Large intestine (tissue), 3 donors: ENCODE data around the gene LASP1. TPM values are rescaled to one million over a fixed set of nuclear protein-coding genes. Genes with fewer than 3 reads are reported as not detected.

Experiments
- DNase-seq, 2 donors: peaks; one replicate each; pipeline versions ENCODE4 v3.0.0 to v3.0.0-alpha.2; 2013
- H3K27ac ChIP-seq: one replicate; pipeline ENCODE4 v1.5.1; 2013; ENCODE audit warnings: low read length
- H3K27me3 ChIP-seq: 2 replicates; pipeline ENCODE4 v1.6.1; 2013; ENCODE audit warnings: low read length; ENCODE audit not compliant: control insufficient read depth, insufficient read depth
- H3K36me3 ChIP-seq: 2 replicates; pipeline ENCODE4 v1.6.1; 2013; ENCODE audit warnings: low read length; ENCODE audit not compliant: control insufficient read depth, insufficient read depth
- H3K4me1 ChIP-seq: one replicate; pipeline ENCODE4 v1.6.1; 2013; ENCODE audit warnings: low read length; ENCODE audit not compliant: control insufficient read depth, insufficient read depth
- H3K4me3 ChIP-seq: one replicate; pipeline ENCODE4 v1.5.1; 2013; ENCODE audit warnings: low read length
- H3K9me3 ChIP-seq: one replicate; pipeline ENCODE4 v1.6.1; 2013; ENCODE audit warnings: mild to moderate bottlenecking, low read depth, low read length, moderate library complexity; ENCODE audit not compliant: control insufficient read depth
- WGBS: methylation state at CpG from one replicate; pipeline ENCODE4 v1.1.5; 2013; ENCODE audit warnings: low lambda C conversion rate; ENCODE audit not compliant: insufficient coverage; 5-methylcytosine and 5-hydroxymethylcytosine counted together
- polyA plus RNA-seq: library from polyadenylated mRNA; unstranded; fragments of 120-200 nt; gene quantifications from one replicate; pipeline ENCODE4 v1.2.1, GENCODE V29; 2013

Gene LASP1
- polyA plus RNA-seq, 1 donor: 244 TPM

- H3K27ac ChIP-seq: peak overlapping the region; percentile 93
- no peaks in the 10 kb centered on the region for H3K27me3 ChIP-seq
- DNase-seq: peak; percentile 90 to 91
- peak overlapping the region; percentile 91 for H3K4me3 ChIP-seq
- WGBS: no CpG with 5 or more reads among the region's 26 CpGs
- H3K9me3 ChIP-seq: no peaks in the 10 kb centered on the region
- peaks cover 3% of the 10 kb centered on the region for H3K36me3 ChIP-seq
- peaks cover 27% of the 10 kb centered on the region for H3K4me1 ChIP-seq
Measured at GRCh38 chr17:38868817-38869525, 887 bp upstream of the LASP1 start.

GRCh38 chr17:38870259-38871165, 654 bp downstream of the LASP1 start:
- H3K4me3 ChIP-seq: peak overlapping the region; percentile 91
- H3K27me3 ChIP-seq: no peaks in the 10 kb centered on the region
- H3K27ac ChIP-seq: peak overlapping the region; percentile 93
- H3K36me3 ChIP-seq: peaks cover 11% of the 10 kb centered on the region
- DNase-seq: peak; percentile 68 to 82
- WGBS: no CpG with 5 or more reads among the region's 56 CpGs
- H3K4me1 ChIP-seq: peaks cover 42% of the 10 kb centered on the region
- H3K9me3 ChIP-seq: no peaks in the 10 kb centered on the region

DNA sequence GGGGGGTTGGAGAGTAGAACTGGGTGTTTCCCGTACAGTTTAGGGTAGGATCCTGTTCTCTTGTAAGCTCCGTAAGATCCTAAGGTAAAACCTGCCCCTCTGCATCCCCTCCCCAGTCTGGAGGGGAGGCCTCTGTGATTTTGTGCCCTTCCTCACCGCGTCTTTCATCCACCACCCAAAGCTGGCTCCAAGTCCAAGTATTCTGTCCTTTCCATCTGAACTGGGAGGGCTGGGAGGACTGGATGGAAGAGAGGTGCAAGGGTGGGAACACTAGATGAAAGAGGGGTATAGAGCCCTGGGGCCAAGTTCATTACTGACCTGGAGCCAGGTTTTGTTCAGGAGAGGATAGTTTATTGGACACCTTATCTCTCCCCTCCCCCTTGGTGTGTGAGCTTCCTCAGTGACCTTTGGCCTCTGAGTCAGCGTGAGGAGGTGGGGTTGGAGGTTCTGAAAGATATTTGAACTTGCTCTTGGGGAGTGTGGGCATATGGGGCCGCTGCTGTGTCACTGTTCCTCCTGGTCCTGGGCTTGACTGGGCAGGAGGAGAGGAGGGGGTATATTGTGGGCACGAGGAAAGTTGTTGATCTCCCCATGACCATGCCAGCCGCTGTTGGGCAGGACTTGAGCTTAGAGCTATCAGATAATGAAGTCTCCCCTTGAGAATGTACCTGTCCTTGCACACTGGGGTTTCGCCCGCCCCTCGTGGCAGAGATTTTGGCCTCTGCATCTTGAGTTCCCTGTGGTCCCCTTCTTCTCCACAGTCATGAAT, 1.6 kb downstream of the LASP1 start:
- Histone ChIP-seq H3K4me1 (peaks cover 43% of the 10 kb centered on the region), H3K27ac (peak overlapping the region; percentile 93)
- WGBS: no CpG with 5 or more reads among the region's 11 CpGs

DNA sequence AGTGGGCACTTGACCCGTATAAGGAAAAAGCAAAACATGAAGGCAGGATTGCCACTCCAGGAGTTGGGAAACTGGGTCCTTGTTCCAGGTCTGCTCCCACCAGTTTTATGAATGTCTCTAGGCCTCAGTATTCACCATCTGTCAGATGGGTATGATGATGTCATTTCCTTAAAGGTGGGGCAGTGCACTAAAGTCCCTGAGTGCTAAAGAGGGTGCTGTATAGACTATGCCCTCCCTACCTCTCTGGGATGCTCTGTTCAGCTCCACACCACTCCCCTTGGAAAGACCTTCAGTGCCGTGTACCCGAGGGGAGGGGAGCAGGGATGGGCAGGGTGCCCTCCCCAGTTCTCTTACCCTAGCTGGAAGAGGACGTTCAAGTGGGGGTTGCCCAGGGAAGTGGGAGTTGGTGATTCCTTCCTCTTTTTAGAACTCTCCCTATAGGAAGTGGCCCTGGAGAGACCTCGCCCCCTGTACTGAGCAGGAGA, 2.2 kb downstream of the LASP1 start:
- no peaks in the 10 kb centered on the region for H3K9me3 ChIP-seq
- H3K36me3 ChIP-seq: peaks cover 13% of the 10 kb centered on the region
- H3K4me3 ChIP-seq: peak overlapping the region; percentile 91
- DNase-seq: no peak
- peak overlapping the region; percentile 93 for H3K27ac ChIP-seq
- no peaks in the 10 kb centered on the region for H3K27me3 ChIP-seq
- peaks cover 45% of the 10 kb centered on the region for H3K4me1 ChIP-seq
- no CpG with 5 or more reads among the region's 5 CpGs for WGBS

More for the DNA sequence above, 1.6 kb downstream of the LASP1 start:
- peaks cover 11% of the 10 kb centered on the region for H3K36me3 ChIP-seq
- no peaks in the 10 kb centered on the region for H3K27me3 ChIP-seq
- H3K4me3 ChIP-seq: peak overlapping the region; percentile 91
- DNase-seq: peak; percentile 93 to 96
- no peaks in the 10 kb centered on the region for H3K9me3 ChIP-seq

GRCh38 chr17:38872671-38873385, 3.0 kb downstream of the LASP1 start:
- H3K36me3 ChIP-seq: peaks cover 21% of the 10 kb centered on the region
- H3K4me3 ChIP-seq: peak overlapping the region; percentile 91
- no peaks in the 10 kb centered on the region for H3K9me3 ChIP-seq
- H3K27ac ChIP-seq: peak overlapping the region; percentile 93
- DNase-seq: peak; percentile 49 to 64
- H3K27me3 ChIP-seq: no peaks in the 10 kb centered on the region
- H3K4me1 ChIP-seq: peaks cover 51% of the 10 kb centered on the region
- no CpG with 5 or more reads among the region's 9 CpGs for WGBS

DNA sequence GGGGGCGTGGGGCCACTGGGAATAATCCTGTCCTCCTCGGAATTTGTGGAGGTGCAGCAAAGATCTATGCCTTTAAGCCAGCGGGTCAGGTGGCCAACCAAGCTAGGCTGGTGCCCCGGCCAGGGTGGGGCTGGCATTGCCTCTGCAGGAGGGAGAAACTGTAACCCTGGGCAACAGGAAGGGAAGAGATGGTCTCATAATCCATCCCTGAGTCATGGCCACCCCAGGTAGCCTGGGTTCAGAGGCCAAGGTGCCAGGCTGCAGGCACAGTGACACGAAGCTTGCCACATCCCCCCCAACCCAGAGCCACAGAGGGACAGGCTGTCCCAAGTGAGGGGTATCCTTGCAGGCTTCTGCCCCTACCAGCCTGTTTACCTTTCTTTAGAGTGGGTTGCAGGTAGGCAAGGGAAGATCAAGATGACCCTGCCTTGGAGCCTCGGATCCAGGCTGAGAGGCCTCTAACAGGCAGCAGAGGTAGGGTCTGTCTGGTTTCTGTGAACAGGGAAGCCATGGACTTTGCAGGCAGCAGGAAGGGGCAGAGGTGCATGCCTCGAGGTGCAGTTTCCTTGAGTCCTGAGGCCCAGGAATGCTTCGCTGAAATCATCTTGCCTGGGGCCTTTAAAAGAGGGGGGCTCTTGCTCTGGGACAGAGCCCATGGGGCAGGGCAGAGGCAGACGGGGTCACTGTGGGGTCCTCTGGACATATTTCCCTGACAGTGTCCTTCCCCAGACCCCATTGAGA, 4.0 kb downstream of the LASP1 start:
- peaks cover 30% of the 10 kb centered on the region for H3K36me3 ChIP-seq
- peaks cover 51% of the 10 kb centered on the region for H3K4me1 ChIP-seq
- H3K27me3 ChIP-seq: no peaks in the 10 kb centered on the region
- H3K27ac ChIP-seq: peak overlapping the region; percentile 93
- no peak for DNase-seq
- no peaks in the 10 kb centered on the region for H3K9me3 ChIP-seq
- H3K4me3 ChIP-seq: peak overlapping the region; percentile 13
- WGBS: no CpG with 5 or more reads among the region's 9 CpGs

DNA sequence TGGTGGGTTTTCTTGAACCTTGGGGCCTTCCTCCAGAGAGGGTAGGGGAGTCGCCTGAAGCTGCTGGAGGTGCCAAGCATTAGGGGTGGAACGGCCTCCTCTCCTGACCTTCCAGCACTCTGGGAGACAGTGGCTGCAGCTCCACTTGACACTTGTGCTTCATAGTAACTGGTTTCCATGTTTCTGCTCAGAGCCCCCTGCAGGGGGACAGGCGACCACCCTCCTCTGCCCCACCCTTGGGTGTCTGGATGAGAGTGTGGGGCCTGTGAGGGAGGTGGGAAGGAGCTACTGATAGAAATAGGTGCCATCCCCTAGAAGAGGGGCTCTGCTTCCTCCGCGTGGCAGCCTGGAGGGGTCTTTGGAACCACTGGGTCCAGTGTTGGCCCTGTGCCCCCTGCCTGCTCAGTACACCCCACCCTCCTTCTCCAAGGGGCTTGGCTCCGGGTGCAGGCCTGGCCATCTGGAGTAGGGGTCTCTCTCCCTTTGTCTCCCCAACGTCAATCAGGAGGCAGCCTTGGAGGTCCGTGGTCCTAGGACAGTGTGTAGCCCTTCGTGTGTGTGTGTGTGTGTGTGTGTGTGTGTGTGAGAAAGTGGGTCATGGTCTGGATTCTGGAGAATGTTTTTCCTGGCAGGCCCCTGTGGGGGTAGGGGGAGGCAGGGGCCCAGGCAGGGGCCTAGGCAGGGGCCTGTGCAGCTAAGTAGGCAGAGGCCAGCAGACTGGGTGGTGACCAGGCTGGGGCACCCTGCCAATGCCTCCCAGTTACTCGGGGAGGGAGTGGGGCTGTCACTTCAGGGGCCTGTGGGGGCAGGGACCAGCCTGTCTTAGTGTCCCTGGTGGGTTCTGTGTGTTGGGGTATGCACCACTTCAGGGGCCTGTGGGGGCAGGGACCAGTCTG, 4.9 kb downstream of the LASP1 start:
- H3K4me3 ChIP-seq: peak overlapping the region; percentile 13
- peak overlapping the region; percentile 93 for H3K27ac ChIP-seq
- H3K27me3 ChIP-seq: no peaks in the 10 kb centered on the region
- WGBS: no CpG with 5 or more reads among the region's 10 CpGs
- peaks cover 57% of the 10 kb centered on the region for H3K4me1 ChIP-seq
- no peaks in the 10 kb centered on the region for H3K9me3 ChIP-seq
- no peak for DNase-seq
- peaks cover 39% of the 10 kb centered on the region for H3K36me3 ChIP-seq

- DNase-seq: no peak
Measured at GRCh38 chr17:38875477-38876075, 5.7 kb downstream of the LASP1 start.

More at GRCh38 chr17:38875477-38876075, 5.7 kb downstream of the LASP1 start:
- no peaks in the 10 kb centered on the region for H3K27me3 ChIP-seq
- no peaks in the 10 kb centered on the region for H3K9me3 ChIP-seq
- peak overlapping the region; percentile 93 for H3K27ac ChIP-seq
- H3K4me1 ChIP-seq: peaks cover 65% of the 10 kb centered on the region
- H3K4me3 ChIP-seq: no peak overlapping the region
- peaks cover 47% of the 10 kb centered on the region for H3K36me3 ChIP-seq
- no CpG with 5 or more reads among the region's 5 CpGs for WGBS
